WTC11 (cell line): ENCODE measurements around the gene RSBN1L. TPM values are rescaled to one million over a fixed set of nuclear protein-coding genes. Genes with fewer than 3 reads are reported as not detected.
"Not testable (repeated sequence)": the region's sequence is repeated elsewhere in the genome, so short reads cannot be mapped to it uniquely, and the experiment has no call there.

Source experiments
- ATAC-seq: fragments of 200-7000 bp; cut with Tn5 transposase; 2 replicates; pipeline ENCODE4 v1.10.0; 2021; ENCODE audit warnings: mild to moderate bottlenecking, moderate library complexity
- CTCF ChIA-PET: fragments of 300-600 bp; sonication (Branson Sonifier 250); formaldehyde crosslinking; loops from one replicate; lab custom pipeline; 2021; ENCODE audit warnings: antibody characterized with exemption; lab: Charles Lee
- POLR2A ChIA-PET: fragments of 350-600 bp; sonication (Branson Sonifier 250); formaldehyde crosslinking; loops from one replicate; lab custom pipeline; 2021; ENCODE audit warnings: antibody characterized with exemption; lab: Charles Lee
- DNase-seq: peaks from one replicate; pipeline ENCODE4 v3.0.0; 2021; ENCODE audit warnings: low spot score
- H3K27ac Mint-ChIP-seq: 2 replicates; pipeline ENCODE4 v1.8.0; 2021; ENCODE audit warnings: mixed read lengths
- H3K27me3 Mint-ChIP-seq: 2 replicates; pipeline ENCODE4 v1.8.0; 2021; ENCODE audit warnings: low read depth, mild to moderate bottlenecking, moderate library complexity, mixed read lengths
- H3K36me3 Mint-ChIP-seq: 2 replicates; pipeline ENCODE4 v1.8.0; 2021; ENCODE audit warnings: mixed read lengths
- H3K4me1 Mint-ChIP-seq: 2 replicates; pipeline ENCODE4 v1.8.0; 2022; ENCODE audit warnings: mixed read lengths
- H3K4me3 Mint-ChIP-seq: 2 replicates; pipeline ENCODE4 v1.8.0; 2021; ENCODE audit warnings: mild to moderate bottlenecking, moderate library complexity, mixed read lengths
- H3K9me3 Mint-ChIP-seq: 2 replicates; pipeline ENCODE4 v1.8.0; 2021; ENCODE audit warnings: mixed read lengths
- FOXJ3 ChIP-seq: sonication (generic); formaldehyde crosslinking; IDR thresholded peaks from 2 replicates; pipeline ENCODE4 v1.9.0; 2021; ENCODE audit warnings: missing genetic modification reagents, mild to moderate bottlenecking, borderline replicate concordance
- HMGA2 ChIP-seq: fragments of 250-450 bp; sonication (Bioruptor Pico); IDR thresholded peaks from 2 replicates; pipeline ENCODE4 v1.4.0; 2021; ENCODE audit warnings: mild to moderate bottlenecking, moderate library complexity
- OVOL2 ChIP-seq: fragments of 250-450 bp; sonication (Bioruptor Pico); IDR thresholded peaks from 2 replicates; pipeline ENCODE4 v1.9.0; 2021; ENCODE audit warnings: mild to moderate bottlenecking, borderline replicate concordance
- RELA ChIP-seq: sonication (generic); formaldehyde crosslinking; IDR thresholded peaks from 2 replicates; pipeline ENCODE4 v1.8.1; 2022; ENCODE audit warnings: missing genetic modification reagents, mild to moderate bottlenecking, borderline replicate concordance
- TP53 ChIP-seq: sonication (generic); formaldehyde crosslinking; IDR thresholded peaks from 2 replicates; pipeline ENCODE4 v1.8.1; 2023; ENCODE audit warnings: mild to moderate bottlenecking, missing genetic modification reagents
- ZNF232 ChIP-seq: sonication (generic); formaldehyde crosslinking; IDR thresholded peaks from 2 replicates; pipeline ENCODE4 v1.8.0; 2022; ENCODE audit warnings: mild to moderate bottlenecking, missing genetic modification reagents
- total RNA-seq: library from RNA; stranded (reverse); gene quantifications from 3 replicates; pipeline ENCODE4 v1.2.3, GENCODE V29; 2021
- TF ChIP-seq, protein P1 (sequence below): fragments of 250-450 bp; sonication (Bioruptor Pico); IDR thresholded peaks from 2 replicates; pipeline ENCODE4 v1.9.0; 2021; ENCODE audit warnings: moderate library complexity, mild to moderate bottlenecking, inconsistent platforms, borderline replicate concordance
- TF ChIP-seq, protein P2 (sequence below): sonication (generic); formaldehyde crosslinking; IDR thresholded peaks from 2 replicates; pipeline ENCODE4 v1.8.0; 2023; ENCODE audit warnings: missing genetic modification reagents, mild to moderate bottlenecking, borderline replicate concordance
- TF ChIP-seq, protein P3 (sequence below): sonication (generic); formaldehyde crosslinking; IDR thresholded peaks from 2 replicates; pipeline ENCODE4 v1.8.1; 2022; ENCODE audit warnings: low read depth, mild to moderate bottlenecking, moderate library complexity, missing genetic modification reagents, borderline replicate concordance
- TF ChIP-seq, protein P4 (sequence below): fragments of 250-450 bp; sonication (Bioruptor Pico); IDR thresholded peaks from 2 replicates; pipeline ENCODE4 v1.9.0; 2021; ENCODE audit warnings: mild to moderate bottlenecking, borderline replicate concordance
- TF ChIP-seq, protein P5 (sequence below): fragments of 250-450 bp; sonication (Bioruptor Pico); IDR thresholded peaks from 2 replicates; pipeline ENCODE4 v2.1.2; 2022; ENCODE audit warnings: mild to moderate bottlenecking, moderate library complexity
- TF ChIP-seq, protein P6 (sequence below): sonication (generic); formaldehyde crosslinking; IDR thresholded peaks from 2 replicates; pipeline ENCODE4 v1.8.1; 2023; ENCODE audit warnings: mild to moderate bottlenecking, missing genetic modification reagents, moderate library complexity

The RSBN1L gene
- total RNA-seq, 1 experiment from 2014 or later = 16.8 TPM

DNA sequence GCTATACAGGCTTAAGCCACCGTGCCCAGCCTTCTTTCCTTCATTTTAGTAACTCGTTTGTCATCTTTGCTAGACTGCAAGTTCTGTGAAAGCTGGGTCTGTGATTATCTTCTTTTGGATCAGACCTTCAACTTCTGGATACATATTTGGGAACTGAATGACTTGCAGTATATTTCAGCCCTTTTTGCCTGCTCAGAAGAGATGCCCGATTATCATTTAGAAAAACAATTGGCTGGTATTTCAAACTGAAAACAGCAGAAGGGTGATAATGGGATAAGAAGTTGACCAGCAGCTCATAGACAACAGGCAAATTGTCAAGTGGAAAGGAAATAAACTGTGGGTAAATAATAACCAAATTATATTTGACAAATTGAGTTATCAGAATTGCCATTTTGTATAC lies 14.6 kb downstream of the RSBN1L start (continued):
- TF ChIP-seq, protein P1, sequence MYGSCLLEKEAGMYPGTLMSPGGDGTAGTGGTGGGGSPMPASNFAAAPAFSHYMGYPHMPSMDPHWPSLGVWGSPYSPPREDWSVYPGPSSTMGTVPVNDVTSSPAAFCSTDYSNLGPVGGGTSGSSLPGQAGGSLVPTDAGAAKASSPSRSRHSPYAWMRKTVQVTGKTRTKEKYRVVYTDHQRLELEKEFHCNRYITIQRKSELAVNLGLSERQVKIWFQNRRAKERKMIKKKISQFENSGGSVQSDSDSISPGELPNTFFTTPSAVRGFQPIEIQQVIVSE (CRISPR knock-in tag) = no peak
- TF ChIP-seq, protein P2, sequence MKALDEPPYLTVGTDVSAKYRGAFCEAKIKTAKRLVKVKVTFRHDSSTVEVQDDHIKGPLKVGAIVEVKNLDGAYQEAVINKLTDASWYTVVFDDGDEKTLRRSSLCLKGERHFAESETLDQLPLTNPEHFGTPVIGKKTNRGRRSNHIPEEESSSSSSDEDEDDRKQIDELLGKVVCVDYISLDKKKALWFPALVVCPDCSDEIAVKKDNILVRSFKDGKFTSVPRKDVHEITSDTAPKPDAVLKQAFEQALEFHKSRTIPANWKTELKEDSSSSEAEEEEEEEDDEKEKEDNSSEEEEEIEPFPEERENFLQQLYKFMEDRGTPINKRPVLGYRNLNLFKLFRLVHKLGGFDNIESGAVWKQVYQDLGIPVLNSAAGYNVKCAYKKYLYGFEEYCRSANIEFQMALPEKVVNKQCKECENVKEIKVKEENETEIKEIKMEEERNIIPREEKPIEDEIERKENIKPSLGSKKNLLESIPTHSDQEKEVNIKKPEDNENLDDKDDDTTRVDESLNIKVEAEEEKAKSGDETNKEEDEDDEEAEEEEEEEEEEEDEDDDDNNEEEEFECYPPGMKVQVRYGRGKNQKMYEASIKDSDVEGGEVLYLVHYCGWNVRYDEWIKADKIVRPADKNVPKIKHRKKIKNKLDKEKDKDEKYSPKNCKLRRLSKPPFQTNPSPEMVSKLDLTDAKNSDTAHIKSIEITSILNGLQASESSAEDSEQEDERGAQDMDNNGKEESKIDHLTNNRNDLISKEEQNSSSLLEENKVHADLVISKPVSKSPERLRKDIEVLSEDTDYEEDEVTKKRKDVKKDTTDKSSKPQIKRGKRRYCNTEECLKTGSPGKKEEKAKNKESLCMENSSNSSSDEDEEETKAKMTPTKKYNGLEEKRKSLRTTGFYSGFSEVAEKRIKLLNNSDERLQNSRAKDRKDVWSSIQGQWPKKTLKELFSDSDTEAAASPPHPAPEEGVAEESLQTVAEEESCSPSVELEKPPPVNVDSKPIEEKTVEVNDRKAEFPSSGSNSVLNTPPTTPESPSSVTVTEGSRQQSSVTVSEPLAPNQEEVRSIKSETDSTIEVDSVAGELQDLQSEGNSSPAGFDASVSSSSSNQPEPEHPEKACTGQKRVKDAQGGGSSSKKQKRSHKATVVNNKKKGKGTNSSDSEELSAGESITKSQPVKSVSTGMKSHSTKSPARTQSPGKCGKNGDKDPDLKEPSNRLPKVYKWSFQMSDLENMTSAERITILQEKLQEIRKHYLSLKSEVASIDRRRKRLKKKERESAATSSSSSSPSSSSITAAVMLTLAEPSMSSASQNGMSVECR (CRISPR knock-in tag) = no peak
- no peak for TF ChIP-seq FOXJ3
- no peak for TF ChIP-seq HMGA2
- TF ChIP-seq, protein P3, sequence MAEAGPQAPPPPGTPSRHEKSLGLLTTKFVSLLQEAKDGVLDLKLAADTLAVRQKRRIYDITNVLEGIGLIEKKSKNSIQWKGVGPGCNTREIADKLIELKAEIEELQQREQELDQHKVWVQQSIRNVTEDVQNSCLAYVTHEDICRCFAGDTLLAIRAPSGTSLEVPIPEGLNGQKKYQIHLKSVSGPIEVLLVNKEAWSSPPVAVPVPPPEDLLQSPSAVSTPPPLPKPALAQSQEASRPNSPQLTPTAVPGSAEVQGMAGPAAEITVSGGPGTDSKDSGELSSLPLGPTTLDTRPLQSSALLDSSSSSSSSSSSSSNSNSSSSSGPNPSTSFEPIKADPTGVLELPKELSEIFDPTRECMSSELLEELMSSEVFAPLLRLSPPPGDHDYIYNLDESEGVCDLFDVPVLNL = no peak
- no peak for TF ChIP-seq OVOL2 (CRISPR knock-in tag)
- TF ChIP-seq, protein P4, sequence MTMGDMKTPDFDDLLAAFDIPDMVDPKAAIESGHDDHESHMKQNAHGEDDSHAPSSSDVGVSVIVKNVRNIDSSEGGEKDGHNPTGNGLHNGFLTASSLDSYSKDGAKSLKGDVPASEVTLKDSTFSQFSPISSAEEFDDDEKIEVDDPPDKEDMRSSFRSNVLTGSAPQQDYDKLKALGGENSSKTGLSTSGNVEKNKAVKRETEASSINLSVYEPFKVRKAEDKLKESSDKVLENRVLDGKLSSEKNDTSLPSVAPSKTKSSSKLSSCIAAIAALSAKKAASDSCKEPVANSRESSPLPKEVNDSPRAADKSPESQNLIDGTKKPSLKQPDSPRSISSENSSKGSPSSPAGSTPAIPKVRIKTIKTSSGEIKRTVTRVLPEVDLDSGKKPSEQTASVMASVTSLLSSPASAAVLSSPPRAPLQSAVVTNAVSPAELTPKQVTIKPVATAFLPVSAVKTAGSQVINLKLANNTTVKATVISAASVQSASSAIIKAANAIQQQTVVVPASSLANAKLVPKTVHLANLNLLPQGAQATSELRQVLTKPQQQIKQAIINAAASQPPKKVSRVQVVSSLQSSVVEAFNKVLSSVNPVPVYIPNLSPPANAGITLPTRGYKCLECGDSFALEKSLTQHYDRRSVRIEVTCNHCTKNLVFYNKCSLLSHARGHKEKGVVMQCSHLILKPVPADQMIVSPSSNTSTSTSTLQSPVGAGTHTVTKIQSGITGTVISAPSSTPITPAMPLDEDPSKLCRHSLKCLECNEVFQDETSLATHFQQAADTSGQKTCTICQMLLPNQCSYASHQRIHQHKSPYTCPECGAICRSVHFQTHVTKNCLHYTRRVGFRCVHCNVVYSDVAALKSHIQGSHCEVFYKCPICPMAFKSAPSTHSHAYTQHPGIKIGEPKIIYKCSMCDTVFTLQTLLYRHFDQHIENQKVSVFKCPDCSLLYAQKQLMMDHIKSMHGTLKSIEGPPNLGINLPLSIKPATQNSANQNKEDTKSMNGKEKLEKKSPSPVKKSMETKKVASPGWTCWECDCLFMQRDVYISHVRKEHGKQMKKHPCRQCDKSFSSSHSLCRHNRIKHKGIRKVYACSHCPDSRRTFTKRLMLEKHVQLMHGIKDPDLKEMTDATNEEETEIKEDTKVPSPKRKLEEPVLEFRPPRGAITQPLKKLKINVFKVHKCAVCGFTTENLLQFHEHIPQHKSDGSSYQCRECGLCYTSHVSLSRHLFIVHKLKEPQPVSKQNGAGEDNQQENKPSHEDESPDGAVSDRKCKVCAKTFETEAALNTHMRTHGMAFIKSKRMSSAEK (CRISPR knock-in tag) = no peak
- no peak for TF ChIP-seq RELA (CRISPR knock-in tag)

DNA sequence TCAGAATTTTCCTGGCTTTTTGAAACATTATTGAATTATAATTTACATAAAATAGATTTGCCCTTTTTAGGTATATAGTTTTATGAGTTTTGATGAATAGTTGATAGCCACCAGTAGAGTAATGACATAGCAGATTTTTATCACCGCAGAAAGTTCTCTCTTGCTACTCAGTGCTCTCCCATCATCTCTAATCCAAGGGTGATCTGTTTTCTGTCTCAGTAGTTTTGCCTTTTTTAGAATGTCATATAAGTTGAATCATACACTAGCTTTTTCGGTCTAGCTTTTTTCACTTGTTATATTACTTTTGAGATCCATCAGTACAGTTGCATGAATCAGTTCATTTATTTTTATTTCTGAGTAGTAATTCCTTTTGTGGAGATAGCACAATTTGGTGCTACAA lies 17.9 kb downstream of the RSBN1L start:
- no peaks in the 10 kb centered on the region for H3K27me3 Mint-ChIP-seq
- TF ChIP-seq, protein P5, sequence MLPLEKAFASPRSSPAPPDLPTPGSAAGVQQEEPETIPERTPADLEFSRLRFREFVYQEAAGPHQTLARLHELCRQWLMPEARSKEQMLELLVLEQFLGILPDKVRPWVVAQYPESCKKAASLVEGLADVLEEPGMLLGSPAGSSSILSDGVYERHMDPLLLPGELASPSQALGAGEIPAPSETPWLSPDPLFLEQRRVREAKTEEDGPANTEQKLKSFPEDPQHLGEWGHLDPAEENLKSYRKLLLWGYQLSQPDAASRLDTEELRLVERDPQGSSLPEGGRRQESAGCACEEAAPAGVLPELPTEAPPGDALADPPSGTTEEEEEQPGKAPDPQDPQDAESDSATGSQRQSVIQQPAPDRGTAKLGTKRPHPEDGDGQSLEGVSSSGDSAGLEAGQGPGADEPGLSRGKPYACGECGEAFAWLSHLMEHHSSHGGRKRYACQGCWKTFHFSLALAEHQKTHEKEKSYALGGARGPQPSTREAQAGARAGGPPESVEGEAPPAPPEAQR = no peak
- TF ChIP-seq, protein P6, sequence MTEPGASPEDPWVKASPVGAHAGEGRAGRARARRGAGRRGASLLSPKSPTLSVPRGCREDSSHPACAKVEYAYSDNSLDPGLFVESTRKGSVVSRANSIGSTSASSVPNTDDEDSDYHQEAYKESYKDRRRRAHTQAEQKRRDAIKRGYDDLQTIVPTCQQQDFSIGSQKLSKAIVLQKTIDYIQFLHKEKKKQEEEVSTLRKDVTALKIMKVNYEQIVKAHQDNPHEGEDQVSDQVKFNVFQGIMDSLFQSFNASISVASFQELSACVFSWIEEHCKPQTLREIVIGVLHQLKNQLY (CRISPR knock-in tag) = no peak
- TF ChIP-seq TP53 (no peak), ZNF232 (CRISPR knock-in tag) (no peak), OVOL2 (CRISPR knock-in tag) (no peak)
- ATAC-seq = no peak
- DNase-seq = no peak
- H3K27ac Mint-ChIP-seq = no peak overlapping the region
- ChIA-PET POLR2A (no interaction called here), CTCF (interaction anchor here (0.7 kb wide), 3 partner anchors 11 to 344 kb away, joined by 3 to 5 read pairs (median 4); no protein-coding TSS in a partner anchor)
- H3K4me3 Mint-ChIP-seq = no peak overlapping the region
- peaks cover 2% of the 10 kb centered on the region; the same call in 1 of the 2 replicates for H3K4me1 Mint-ChIP-seq
- no peaks in the 10 kb centered on the region for H3K9me3 Mint-ChIP-seq
- H3K36me3 Mint-ChIP-seq = peaks cover 13% of the 10 kb centered on the region

DNA sequence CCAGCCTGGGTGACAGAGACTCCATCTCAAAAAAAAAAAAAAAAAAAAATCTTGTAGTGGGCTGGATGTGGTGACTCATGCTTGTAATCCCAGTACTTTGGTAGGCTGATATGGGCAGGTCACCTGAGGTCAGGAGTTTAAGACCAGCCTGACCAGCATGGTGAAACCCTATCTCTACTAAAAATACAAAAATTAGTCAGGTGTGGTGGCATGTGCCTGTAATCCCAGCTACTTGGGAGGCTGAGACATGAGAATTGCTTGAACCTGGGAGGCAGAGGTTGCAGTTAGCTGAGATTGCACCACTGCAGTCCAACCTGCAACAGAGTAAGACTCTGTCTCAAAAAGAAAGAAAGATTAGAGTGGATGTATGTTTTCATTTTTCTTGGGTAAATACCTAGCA lies 18.7 kb downstream of the RSBN1L start:
- DNase-seq, H3K4me3 Mint-ChIP-seq, H3K4me1 Mint-ChIP-seq, POLR2A ChIA-PET, ATAC-seq, H3K9me3 Mint-ChIP-seq, H3K27me3 Mint-ChIP-seq: not testable (repeated sequence)
- CTCF ChIA-PET = interaction anchor here (0.7 kb wide), 3 partner anchors 12 to 345 kb away, joined by 3 to 5 read pairs (median 4); no protein-coding TSS in a partner anchor
- H3K36me3 Mint-ChIP-seq = peaks cover 13% of the 10 kb centered on the region
- peak overlapping the region; percentile 32; the same call in 1 of the 2 replicates for H3K27ac Mint-ChIP-seq
